Measurements from ENCODE around the gene ASCL2. TPM values are rescaled to one million over a fixed set of nuclear protein-coding genes. Genes with fewer than 3 reads are reported as not detected.

ASCL2 gene
- total and polyA plus RNA-seq, 3 donors from 2014 or later: 1.3 to 5.8 (median 4.8) TPM

DNA sequence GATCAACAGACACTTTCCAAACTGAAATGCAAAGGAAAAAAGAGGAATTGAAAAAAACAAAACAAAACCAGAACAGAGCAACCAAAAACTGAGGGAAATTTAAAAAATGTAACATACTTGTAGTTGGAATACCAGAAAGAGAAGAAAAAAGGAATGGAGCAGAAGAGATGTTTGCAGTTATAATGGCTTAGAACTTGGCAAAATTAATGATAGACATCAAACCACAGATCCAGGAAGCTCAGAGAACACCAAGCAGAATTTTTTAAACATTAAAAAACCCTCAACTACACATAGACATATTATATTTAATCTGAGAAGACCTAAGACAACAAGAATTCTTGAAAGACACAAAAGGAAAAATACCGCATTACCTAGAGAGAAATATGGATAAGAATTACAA lies 46.1 kb downstream of the ASCL2 start:
- H3K4me1 ChIP-seq: no peaks in the 10 kb centered on the region
- DNase-seq: no peak
- intact Hi-C loops (cut with DNase I; ENCODE audit: low total_unique reads): no loop called here
- H3K9me3 ChIP-seq: no peaks in the 10 kb centered on the region
- TF ChIP-seq, protein P1, sequence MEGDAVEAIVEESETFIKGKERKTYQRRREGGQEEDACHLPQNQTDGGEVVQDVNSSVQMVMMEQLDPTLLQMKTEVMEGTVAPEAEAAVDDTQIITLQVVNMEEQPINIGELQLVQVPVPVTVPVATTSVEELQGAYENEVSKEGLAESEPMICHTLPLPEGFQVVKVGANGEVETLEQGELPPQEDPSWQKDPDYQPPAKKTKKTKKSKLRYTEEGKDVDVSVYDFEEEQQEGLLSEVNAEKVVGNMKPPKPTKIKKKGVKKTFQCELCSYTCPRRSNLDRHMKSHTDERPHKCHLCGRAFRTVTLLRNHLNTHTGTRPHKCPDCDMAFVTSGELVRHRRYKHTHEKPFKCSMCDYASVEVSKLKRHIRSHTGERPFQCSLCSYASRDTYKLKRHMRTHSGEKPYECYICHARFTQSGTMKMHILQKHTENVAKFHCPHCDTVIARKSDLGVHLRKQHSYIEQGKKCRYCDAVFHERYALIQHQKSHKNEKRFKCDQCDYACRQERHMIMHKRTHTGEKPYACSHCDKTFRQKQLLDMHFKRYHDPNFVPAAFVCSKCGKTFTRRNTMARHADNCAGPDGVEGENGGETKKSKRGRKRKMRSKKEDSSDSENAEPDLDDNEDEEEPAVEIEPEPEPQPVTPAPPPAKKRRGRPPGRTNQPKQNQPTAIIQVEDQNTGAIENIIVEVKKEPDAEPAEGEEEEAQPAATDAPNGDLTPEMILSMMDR (IDR thresholded peaks at IDR 0.05): no peak
- 98 to 100% methylated on average over 1 of the region's 1 CpG for WGBS, 2 donors
- no peaks in the 10 kb centered on the region for H3K36me3 ChIP-seq (ENCODE audit: low read depth, missing control alignments)
- H3K27ac ChIP-seq: no peak overlapping the region
- no peaks in the 10 kb centered on the region for H3K27me3 ChIP-seq
- no peak overlapping the region for H3K4me3 ChIP-seq

DNA sequence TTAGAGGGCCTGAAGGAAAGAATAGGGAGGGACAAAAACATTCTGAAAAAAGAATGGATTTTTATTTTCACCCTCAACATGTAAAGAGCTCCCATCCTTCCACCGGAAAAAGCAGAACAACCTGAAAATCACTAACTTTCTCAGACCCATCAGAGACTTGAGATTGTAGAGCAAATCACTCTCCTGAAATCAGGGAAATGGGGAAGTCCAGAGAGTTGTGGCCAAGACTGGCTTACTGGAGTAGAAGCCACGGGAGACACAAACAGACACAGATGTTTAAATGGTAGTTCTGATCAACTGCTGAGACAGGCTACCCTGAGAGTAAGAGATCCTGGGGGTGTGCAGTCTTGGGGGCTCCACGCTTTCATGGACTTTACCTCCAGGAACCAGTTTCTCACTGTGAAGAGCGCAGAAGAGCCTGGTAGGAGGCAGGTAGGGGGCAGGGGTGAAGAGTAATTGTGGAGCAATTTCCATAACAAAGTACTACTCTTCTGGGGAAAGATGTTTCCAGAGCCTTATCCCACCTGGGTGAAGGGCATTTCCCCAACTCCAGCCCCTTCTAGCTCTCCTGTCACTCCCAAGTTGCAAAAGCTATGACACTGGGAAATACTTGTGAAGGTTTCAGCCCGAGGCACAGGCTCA lies 47.1 kb downstream of the ASCL2 start:
- H3K9me3 ChIP-seq: no peaks in the 10 kb centered on the region
- TF ChIP-seq POLR2A (IDR thresholded peaks at IDR 0.05): no peak
- TF ChIP-seq, protein P1 (IDR thresholded peaks at IDR 0.05): no peak
- WGBS, 2 donors: 76 to 77% methylated on average over 5 of the region's 5 CpGs
- intact Hi-C loops (cut with DNase I; ENCODE audit: low total_unique reads): no loop called here
- no peak overlapping the region for H3K4me3 ChIP-seq
- H3K36me3 ChIP-seq (ENCODE audit: low read depth, missing control alignments): no peaks in the 10 kb centered on the region
- H3K27ac ChIP-seq: peak overlapping the region in 1 of 2 donors; percentile 50
- no peak for DNase-seq
- H3K27me3 ChIP-seq: no peaks in the 10 kb centered on the region
- H3K4me1 ChIP-seq: no peaks in the 10 kb centered on the region

DNA sequence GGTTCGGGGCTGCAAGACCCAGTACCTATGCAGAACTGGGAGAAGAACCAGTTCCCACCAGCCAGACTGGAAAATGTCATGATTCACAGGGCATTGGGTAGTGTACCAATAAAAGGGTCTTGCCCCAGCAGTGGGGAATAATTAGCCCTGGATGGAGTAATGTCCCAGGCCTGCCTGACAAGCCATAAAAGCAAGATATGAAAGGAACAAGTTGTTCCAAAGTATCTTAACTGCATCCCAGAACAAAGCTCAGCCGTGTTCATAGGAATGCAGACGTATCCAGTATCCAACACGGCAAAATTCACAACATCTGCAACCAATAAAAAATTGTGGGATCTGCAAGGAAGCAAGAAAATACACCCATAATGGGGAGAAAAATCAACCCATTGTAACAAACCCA lies 47.9 kb downstream of the ASCL2 start:
- Histone ChIP-seq H3K27ac (peak overlapping the region in 1 of 2 donors; percentile 60), H3K9me3 (no peaks in the 10 kb centered on the region), H3K4me1 (no peaks in the 10 kb centered on the region), H3K4me3 (no peak overlapping the region), H3K27me3 (no peaks in the 10 kb centered on the region), H3K36me3 (ENCODE audit: low read depth, missing control alignments) (no peaks in the 10 kb centered on the region)
- intact Hi-C loops (cut with DNase I; ENCODE audit: low total_unique reads): no loop called here
- peak; percentile 52 for DNase-seq
- no peak for TF ChIP-seq POLR2A (IDR thresholded peaks at IDR 0.05)
- TF ChIP-seq, protein P1 (IDR thresholded peaks at IDR 0.05): no peak
- 29 to 35% methylated on average over 4 of the region's 4 CpGs for WGBS, 2 donors

DNA sequence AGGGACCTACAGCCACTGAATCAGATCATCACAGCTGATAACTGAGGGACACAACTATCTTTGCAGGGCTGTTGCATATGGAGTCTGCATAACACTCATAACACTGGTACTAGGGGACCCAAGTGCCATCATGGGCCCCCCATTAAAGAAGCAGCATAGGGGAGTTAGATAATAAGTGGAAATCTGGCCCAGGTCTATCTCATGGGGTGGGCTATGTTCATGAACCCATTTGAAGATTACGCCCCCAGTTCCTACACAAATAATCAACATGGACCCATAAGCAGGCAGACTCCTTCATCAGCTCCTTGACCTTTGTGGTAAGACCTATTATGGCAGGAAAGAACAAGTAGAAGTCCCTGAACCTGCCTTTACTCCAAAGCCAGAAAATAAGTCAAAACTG lies 48.8 kb downstream of the ASCL2 start:
- H3K27me3 ChIP-seq: no peaks in the 10 kb centered on the region
- H3K9me3 ChIP-seq: no peaks in the 10 kb centered on the region
- no peaks in the 10 kb centered on the region for H3K36me3 ChIP-seq (ENCODE audit: low read depth, missing control alignments)
- no peaks in the 10 kb centered on the region for H3K4me1 ChIP-seq
- TF ChIP-seq, protein P1 (IDR thresholded peaks at IDR 0.05): no peak
- TF ChIP-seq POLR2A (IDR thresholded peaks at IDR 0.05): no peak
- peak; percentile 12 for DNase-seq
- peak overlapping the region in 1 of 2 donors; percentile 60 for H3K27ac ChIP-seq
- no peak overlapping the region for H3K4me3 ChIP-seq
- 44 to 69% methylated on average over 1 of the region's 1 CpG for WGBS, 2 donors
- intact Hi-C loops (cut with DNase I; ENCODE audit: low total_unique reads): no loop called here

DNA sequence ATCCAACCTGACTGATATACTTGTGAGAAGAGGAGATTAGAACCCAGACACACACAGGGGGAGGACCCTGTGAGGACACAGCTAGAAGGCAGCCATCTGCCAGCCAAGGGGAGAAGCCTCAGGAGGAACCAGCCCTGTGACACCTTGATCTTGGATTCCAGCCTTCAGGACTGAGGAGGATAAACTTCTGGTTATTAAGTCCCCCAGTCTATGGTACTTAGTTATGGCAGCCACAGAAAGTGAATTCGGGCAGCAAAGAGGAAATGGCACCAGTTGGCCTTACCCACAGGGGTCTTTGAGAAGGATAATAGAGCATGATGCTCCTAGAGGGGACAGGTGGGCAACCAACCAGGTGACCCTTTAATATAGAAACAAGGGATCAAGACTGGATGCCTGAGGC lies 49.4 kb downstream of the ASCL2 start:
- Histone ChIP-seq H3K4me1 (no peaks in the 10 kb centered on the region), H3K36me3 (ENCODE audit: low read depth, missing control alignments) (no peaks in the 10 kb centered on the region), H3K27me3 (no peaks in the 10 kb centered on the region), H3K4me3 (no peak overlapping the region), H3K9me3 (no peaks in the 10 kb centered on the region), H3K27ac (no peak overlapping the region)
- TF ChIP-seq, protein P1 (IDR thresholded peaks at IDR 0.05): no peak
- TF ChIP-seq POLR2A (IDR thresholded peaks at IDR 0.05): no peak
- intact Hi-C loops (cut with DNase I; ENCODE audit: low total_unique reads): no loop called here
- WGBS, 2 donors: 89 to 100% methylated on average over 1 of the region's 1 CpG
- no peak for DNase-seq
